Left ventricle myocardium superior (tissue), 1 donor: ENCODE measurements around the gene CIBAR2. TPM values are rescaled to one million over a fixed set of nuclear protein-coding genes. Genes with fewer than 3 reads are reported as not detected.
"Not testable (repeated sequence)": the region's sequence is repeated elsewhere in the genome, so short reads cannot be mapped to it uniquely, and the experiment has no call there.

ENCODE experiments used
- ATAC-seq: fragments of 200-7000 bp; cut with Tn5 transposase; one replicate; pipeline ENCODE4 v1.9.1; 2020; ENCODE audit warnings: mild to moderate bottlenecking, moderate library complexity
- DNase-seq: peaks from one replicate; pipeline ENCODE4 v3.0.0-alpha.2; 2020
- intact Hi-C: fragments of 100-400 bp; cut with micrococcal nuclease; formaldehyde crosslinking; loops from one replicate; pipeline ENCODE4 v1.11.0; 2022
- total RNA-seq: library from RNA; stranded (reverse); fragmentation: NEBNext Ultra II Directional; extraction: Animal tissue kit (Norgen Biotek cat#: 25700); gene quantifications from one replicate; pipeline ENCODE4 v1.2.1, GENCODE V29; 2021
- donor health status: DM: no; HTN: yes; CAD: no; lungs with severe emphysema.

The CIBAR2 gene
- total RNA-seq, 1 donor from 2014 or later = not detected

GRCh38 chr16:85054321-85054720 lies 58.0 kb downstream of the CIBAR2 start:
- intact Hi-C loops, ATAC-seq, DNase-seq: not testable (repeated sequence)

GRCh38 chr16:85052536-85052935 lies 59.7 kb downstream of the CIBAR2 start:
- intact Hi-C loops = no loop called here
- no peak for DNase-seq
- no peak for ATAC-seq

GRCh38 chr16:85051683-85052082 lies 60.6 kb downstream of the CIBAR2 start:
- ATAC-seq = no peak
- intact Hi-C loops = no loop called here
- DNase-seq = no peak

- no peak for DNase-seq
- ATAC-seq = no peak
- intact Hi-C loops = no loop called here
These were observed 61.1 kb downstream of the CIBAR2 start for GRCh38 chr16:85051067-85051581.

GRCh38 chr16:85049706-85050305 lies 62.5 kb downstream of the CIBAR2 start:
- intact Hi-C loops = no loop called here

GRCh38 chr16:85048921-85049562 lies 63.2 kb downstream of the CIBAR2 start:
- ATAC-seq = no peak
- intact Hi-C loops = no loop called here
- no peak for DNase-seq

More at GRCh38 chr16:85049706-85050305, 62.5 kb downstream of the CIBAR2 start:
- ATAC-seq (no peak), DNase-seq (no peak)

Other genes starting within 250 kb of the CIBAR2 start
- 37.1 TPM for gene ZDHHC7, start 100.9 kb downstream of the CIBAR2 start, total RNA-seq
- 9.5 TPM for gene KIAA0513, start 84.7 kb downstream of the CIBAR2 start, total RNA-seq